HS-5 (cell line): ENCODE data around the gene ADAMTS6.
A peak's percentile ranks its signal among the peaks of the same experiment; 100 is the strongest.
"Not testable (repeated sequence)": the region's sequence is repeated elsewhere in the genome, so short reads cannot be mapped to it uniquely, and the experiment has no call there.

Source experiments
- DNase-seq: peaks from one replicate; pipeline ENCODE4 v3.0.0-alpha.2; 2012; ENCODE audit warnings: low read depth

ADAMTS6 gene

DNA sequence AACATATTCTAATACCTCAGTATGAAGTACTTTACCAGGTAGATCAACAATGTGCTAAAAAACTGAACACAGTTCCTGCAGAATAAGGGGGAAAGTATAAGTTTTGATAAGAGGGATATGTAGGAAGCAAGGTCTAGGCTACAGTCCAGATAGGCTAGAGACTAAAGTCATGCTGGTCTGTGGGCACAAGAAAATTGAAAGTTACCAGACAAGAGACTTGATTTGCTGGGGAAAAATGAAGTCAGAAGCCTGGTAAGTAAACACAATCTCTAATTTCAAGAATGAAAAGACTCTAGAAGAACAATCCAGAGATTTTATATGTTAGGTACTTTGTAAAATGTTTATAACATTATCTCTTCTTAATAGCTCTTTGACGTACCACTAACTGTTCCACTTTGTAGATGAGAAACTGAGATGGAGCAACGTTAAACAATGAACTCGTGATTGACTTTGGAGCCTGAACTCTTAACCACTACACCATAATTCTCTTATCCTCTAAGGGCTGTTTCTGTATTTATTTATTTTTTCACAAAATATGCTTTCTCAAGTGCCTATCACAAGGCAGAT is 19.5 kb downstream of the ADAMTS6 start:
- DNase-seq, result no peak

DNA sequence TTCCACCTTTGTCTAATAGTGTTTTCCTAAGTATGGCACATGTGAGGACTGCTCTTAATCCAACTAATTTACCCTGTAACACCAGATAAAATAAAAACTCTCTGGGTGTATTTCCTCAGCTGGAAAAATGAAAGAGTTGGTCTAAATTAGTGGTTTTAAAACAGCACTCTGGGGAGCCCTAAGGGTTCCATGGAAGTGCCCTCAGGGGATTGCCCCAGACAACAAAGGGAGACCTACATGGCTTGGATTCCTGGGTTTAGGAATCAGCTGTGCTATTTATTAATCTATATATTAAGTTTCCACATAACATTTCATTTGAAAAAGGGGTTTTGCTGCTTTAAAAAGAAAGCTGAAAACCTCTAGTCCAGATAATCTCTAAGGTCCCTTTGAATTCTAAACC is 20.2 kb downstream of the ADAMTS6 start:
- no peak for DNase-seq

DNA sequence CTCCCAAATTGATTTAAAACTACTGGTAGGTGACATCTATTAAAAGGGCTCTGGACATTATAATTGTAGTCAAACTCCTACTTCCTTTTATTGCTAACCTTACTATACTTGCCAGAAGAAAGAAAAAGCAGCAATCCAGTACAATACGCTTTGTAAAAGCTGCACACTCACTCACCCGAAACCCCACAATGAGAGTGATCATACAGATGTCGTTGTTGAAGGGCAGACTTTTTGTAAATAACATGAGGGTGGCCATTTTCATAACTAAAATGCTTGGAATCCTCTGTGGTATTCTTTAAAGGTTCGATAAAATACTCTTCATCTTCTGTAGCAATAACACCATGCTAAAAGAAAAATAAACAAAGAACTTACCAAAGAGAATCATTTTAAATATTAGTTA is 21.7 kb downstream of the ADAMTS6 start:
- no peak for DNase-seq

DNA sequence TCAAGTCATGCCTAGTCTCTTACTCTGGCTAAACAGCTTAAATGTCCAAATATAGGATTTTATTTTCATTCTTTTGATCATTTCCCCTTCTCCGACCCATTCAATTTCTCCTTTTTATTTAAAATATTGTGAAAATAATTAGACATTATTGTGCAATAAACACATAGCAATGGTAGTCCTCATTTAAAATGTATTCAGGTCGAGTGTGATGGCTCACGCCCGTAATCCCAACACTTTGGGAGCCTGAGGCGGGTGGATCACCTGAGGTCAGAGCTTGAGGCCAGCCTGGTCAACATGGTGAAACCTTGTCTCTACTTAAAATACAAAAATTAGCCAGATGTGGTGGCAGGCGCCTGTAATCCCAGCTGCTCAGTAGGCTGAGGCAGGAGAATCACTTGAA is 26.7 kb downstream of the ADAMTS6 start:
- no peak for DNase-seq

DNA sequence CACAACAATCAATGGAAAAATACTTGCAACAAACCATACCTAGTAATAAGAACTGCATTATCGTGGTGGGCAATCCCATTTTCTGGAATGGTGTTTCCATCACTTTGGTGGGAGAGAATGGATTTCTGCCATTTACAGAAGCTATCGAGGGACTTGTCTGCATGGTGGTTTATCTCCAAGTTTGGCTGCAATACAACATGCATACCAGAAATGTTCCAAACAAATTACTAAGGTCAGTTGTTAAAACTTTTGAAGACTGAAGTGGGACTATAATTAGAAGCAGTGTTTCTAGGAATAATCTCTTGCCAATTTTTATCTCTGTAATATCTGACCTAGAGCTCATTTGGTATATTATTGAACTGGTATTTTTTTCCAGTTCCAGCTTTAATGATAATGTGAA is 30.3 kb downstream of the ADAMTS6 start:
- no peak for DNase-seq

DNA sequence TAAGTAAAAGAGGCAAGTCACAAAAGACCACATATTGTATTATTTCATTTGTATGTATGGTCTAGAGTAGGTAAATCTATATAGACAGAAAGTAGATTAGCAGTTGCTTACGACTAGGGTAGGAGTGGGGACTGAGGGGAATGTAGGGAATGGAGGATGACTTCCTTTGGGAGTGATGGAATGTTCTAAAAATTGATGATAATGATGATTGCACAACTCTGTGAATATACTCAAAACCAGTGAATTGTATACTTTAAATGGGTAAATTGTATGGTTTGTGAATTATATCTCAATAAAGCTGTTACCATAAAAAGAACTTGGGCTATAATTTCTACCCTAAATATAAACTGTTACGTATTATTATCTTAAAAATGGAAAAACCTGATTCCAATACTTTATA is 35.0 kb downstream of the ADAMTS6 start:
- no peak for DNase-seq

DNA sequence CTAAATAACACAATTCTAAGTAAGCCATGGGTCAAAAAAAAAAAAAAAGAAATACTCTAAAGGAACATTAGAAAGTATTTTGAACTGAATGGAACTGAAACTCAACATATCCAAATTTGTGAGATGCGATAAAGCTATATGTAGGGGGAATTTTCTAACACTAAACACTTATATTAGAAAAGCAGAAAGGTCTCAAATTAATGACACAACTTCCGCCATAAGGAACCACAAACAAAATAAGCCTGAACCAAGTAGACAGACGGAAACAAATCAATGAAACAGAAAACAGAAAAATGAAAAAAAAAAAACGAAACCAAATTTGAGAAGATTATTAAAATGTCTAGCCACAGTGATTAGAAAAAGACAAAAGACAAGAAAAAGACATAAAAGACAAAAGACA is 39.9 kb downstream of the ADAMTS6 start:
- no peak for DNase-seq

DNA sequence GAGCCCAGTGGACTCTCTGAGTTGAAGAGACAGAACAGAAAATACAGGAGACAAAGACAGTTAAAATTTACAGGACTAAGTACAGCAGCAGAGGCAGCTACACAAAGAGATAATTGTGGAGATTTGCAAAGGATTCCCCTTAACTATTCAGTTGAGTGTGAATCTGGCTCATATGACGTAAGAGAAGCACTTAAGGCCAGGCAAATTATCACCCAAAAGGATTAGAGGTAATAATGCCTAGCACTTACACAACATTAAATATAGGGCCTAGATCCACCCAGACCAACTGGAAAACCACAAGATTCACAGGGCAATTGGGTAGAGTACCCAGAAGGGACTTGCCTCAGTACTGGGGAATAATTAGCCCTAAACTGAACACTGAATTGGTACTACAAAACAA is 41.3 kb downstream of the ADAMTS6 start:
- DNase-seq, result no peak

DNA sequence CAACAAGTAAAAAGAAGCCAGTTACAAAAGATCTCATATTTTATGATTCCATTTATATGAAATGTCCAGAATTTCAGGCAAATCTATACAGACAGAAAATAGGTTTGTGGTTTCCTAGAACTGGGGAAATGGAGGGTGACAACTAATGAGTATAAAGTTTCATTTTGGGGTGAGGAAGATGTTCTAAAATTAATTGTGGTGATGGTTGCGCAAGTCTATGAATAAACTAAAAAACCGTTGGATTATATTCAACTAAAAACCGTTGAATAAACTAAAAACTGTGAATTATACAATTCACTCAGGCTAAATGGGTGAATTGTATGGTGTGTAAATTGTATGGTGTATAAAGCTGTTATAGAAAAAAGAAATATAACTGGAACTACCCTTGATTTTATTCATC is 47.6 kb downstream of the ADAMTS6 start:
- no peak for DNase-seq

DNA sequence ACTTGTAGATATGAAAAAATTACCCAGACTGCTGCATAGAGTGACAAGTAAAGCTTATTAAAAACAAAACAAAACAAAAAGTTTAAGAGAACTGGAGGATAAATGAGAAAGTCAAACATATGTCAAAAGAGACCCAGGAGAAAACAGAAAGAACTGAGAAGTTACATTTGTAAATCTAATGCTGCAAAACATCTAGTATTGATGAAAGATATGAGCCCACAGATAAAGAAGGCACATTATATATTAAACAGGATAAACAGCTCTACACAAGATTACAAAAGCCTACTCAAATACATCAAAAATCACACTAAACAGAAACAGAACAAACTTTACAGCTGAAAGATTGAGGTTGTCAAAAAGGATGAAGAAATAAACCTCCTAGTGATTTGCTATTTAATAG is 55.1 kb downstream of the ADAMTS6 start:
- no peak for DNase-seq

DNA sequence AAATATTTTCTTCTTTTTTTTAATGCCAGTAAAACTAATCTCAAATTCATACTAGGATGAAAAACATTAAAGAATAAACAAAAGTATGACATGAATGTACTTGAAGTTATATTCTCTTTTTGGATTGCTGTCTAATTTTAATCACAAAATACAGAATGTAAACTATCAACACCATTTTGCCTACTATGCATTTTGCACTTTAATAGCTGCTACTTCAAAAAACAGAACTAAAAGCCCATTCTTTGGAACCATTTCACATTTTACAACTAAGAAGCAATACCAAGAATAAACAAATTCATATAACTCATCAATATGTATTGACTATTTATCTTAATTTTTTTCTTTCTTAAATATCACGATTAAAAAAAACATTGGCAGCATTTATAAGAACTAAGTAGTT is 58.1 kb downstream of the ADAMTS6 start:
- no peak for DNase-seq

DNA sequence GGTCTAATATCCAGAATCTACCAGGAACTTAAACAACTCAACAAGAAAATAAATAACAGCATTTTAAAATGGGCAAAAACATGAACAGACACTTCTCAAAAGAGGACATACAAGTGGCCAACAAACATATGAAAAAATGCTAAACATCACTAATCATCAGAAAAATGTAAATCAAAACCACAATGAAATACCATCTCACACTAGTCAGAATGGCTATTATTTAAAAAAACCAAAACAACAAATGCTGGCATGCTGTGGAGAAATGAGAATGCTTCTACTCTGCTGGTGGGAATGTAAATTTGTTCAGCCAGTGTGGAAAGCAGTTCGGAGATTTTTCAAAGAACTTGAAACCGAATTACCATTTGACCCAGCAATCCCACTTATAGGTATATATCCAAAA is 63.1 kb downstream of the ADAMTS6 start:
- DNase-seq, result peak; percentile 15

DNA sequence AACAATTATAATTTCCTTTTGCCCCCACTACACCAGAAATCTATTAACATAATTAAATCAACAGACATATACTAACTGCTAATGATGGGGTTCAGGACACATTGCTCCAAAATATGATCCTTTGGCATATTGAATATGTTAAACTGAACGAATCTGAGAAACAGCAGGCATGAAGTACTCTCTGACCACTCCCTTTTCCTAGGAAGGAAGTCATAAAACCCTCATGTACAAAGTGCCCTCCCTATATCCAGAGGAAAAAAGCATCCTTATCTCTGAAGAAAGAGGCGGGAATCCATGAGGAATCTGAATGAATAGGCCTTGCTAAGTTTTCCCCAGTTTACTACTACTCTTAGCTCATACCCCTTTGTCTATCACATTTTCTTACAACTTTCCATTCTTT is 67.9 kb downstream of the ADAMTS6 start:
- DNase-seq, result no peak

DNA sequence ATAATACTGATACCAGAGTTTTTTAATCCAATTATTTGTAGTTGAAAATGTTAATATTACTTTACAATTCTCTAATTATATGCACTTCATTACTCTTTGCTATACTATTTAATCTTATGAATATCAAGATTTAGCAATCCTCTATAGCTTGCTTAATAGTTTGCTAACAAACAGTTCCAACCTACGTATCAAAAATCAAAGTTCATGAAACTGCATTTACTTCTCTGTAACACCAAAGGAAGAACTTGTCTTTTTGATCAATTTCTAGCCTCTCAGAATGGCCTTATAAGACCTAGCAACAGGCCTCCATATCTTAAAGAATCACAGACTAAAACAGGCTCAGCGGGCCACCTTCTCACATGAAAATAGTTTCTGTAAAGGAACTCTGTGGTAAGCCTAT is 68.9 kb downstream of the ADAMTS6 start:
- DNase-seq, result no peak

DNA sequence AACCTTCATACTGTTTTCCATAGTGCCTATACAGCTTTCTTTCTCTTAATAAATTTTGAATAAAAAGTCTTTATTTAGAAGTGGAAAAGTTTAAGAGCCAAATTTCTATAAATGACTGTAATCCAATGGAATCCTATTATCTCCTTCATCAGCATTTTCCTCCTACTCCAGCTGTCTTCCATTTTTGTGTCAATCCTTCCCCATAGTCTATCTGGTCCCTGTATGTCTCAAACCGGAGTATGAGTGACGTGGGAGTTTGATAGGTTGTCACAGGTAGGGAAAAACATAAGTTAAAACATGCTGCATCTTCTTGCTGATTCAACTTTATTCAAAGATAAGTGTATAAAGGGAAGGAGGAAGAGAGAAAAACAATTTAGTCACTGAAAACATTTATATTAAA is 70.4 kb downstream of the ADAMTS6 start:
- DNase-seq, result no peak

DNA sequence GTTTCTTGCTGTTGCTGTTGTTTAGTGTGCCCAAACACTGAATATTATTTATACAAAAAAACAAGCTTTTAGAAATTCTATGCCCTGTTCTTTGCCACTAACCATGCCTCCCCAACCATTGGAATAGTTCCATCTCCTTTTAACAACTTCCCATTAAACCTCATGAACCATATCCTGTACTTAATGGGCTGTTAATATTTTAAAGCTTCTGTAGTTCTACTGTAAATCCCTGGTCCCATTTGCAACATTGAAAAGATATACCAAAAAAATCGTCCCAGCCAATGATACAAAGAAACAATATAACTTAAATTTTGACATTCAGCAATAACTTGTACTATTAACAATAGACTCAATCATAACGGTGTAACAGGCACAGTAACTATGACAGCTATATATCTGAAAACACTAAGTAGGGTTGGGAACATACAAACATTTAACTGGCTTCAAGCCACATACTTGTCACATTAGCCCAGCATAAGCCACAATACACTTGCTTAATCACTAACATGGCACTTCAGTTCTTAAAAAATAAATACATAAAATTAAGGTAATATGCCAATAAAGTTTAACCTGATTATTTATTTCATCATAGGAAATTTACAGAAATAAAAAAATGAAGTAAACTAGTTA is 86.1 kb downstream of the ADAMTS6 start:
- DNase-seq, result no peak

DNA sequence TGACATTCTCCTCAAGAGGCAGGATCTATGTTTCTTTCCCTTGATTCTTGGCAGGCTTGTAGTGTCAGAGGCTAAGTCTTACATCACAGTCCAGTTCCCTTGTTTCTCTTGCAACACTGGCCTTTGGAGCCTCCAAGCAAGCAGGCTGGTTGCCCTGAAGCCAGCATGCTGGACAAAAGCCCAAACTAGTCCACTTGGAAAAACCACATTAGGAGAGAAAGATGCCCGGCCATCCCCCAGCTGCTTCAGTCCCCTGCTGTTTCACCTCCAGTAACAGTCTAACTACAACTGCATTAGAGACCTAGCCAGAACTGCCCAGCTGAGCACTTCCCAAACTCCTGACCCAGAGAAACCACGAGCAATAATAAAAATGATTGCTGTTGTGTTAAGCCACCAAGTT is 87.6 kb downstream of the ADAMTS6 start:
- peak; percentile 30 for DNase-seq

DNA sequence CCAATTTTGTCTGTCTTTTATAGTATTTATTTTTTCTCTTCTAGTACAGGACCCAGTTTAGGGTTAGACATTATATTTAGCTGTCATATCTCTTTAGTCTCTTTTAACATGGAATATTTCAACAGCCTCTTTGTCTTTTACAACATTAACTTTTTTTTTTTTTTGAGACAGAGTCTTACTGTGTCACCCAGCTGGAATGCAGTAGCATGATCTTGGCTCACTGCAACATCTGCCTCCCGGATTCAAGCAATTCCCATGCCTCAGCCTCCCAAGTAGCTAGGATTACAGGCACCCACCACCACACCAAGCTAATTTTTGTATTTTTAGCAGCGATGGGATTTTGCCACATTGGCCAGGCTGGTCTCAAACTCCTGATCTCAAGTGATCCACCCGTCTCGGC is 90.1 kb downstream of the ADAMTS6 start:
- no peak for DNase-seq

DNA sequence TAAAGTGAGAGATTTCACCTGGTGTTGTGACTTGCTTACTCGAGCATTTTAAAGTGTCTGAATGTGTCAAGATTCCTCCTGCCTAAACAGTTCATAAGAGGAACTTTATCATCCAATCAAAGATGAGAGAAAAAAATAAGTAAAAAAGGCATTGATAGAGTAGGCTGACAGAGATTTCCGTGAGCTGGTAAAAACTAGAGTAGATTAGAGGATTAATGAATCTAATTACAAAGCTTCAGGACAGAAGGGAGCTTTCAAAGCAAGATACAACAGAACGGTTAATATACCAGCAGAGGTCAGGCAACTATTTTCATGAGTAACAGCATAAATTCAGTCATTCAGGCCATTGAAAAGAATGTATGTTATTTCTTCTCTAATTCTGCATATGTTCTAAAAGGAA is 91.5 kb downstream of the ADAMTS6 start:
- no peak for DNase-seq

DNA sequence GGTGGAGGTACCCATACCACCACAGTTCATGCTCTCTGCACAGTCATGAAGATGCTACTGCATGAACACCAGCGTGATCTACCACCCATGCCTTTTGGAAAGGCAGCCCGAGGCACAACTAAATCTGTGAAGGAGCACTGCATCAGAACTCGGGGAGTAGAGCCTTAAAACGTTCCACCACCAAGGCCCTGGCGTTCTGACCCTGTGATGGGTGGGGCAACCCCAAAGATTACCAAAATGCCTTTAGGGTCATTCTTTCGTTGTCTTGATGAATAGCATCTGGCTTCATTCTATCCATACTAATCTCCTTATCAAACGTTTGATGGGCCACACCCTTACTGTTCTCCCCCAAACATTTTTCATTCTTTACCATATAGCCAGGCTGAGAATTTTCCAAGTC is 97.9 kb downstream of the ADAMTS6 start:
- DNase-seq, result no peak

DNA sequence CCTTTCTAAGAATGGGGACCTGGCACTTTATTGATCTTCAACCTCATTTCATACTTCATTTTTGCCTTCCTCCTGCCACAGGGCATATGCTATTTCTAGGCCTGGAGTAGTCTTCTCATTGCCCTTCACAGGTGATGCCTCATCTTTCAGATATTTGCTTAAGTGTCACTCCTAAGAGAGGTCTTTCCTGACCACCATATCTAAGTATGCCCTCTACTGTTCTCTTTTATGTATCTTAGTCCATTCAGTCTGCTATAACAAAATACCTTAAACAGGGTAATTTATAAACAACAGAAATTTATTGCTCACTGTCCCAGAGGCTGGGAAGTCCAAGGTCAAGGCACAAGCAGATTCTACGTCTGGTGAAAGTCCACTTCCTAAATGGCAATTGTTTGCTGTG is 99.1 kb downstream of the ADAMTS6 start:
- DNase-seq, result no peak

DNA sequence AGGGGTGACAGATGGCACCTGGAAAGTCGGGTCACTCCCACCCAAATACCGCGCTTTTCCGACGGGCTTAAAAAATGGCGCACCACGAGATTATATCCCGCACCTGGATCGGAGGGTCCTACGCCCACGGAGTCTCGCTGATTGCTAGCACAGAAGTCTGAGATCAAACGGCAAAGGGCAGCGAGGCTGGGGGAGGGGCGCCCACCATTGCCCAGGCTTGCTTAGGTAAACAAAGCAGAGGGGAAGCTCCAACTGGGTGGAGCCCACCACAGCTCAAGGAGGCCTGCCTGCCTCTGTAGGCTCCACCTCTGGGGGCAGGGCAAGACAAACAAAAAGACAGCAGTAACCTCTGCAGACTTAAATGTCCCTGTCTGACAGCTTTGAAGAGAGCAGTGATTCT is 111.2 kb downstream of the ADAMTS6 start:
- DNase-seq, result not testable (repeated sequence)

DNA sequence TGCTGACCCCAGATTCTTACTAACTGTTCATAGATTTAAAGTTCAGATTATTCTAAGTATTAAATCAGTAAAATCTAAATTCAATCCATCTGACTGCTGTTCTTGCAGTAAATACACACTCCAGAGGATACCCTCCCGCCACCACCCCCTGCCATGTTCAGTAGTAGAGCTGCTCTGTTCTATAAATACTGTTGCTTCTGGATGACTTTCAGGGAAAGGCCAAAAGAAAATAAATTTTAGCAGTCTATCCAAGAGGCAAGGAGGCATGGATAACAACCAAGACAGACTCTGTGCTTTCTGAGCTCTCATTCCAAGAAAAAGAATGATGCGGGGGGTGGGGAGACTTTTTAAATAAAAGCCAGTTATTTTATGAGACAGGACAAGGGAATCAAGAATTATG is 115.1 kb downstream of the ADAMTS6 start:
- no peak for DNase-seq

DNA sequence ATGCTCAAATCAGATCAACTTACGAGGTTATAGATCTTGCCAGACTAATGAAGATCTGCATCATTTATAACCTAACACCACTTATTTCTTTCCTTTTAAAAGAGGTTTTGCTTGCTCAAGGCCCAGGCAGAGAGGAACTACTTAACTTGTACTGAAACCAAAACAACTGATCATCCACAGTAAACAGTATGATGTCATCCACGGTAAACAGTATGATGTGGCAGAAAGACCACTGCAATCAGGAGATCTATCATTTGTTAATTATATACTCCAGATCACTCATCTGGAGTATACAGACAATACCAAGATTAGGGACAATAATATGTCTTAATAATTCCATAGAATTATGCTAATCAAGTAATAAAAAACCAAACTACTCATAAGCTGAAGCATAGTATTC is 116.8 kb downstream of the ADAMTS6 start:
- no peak for DNase-seq

DNA sequence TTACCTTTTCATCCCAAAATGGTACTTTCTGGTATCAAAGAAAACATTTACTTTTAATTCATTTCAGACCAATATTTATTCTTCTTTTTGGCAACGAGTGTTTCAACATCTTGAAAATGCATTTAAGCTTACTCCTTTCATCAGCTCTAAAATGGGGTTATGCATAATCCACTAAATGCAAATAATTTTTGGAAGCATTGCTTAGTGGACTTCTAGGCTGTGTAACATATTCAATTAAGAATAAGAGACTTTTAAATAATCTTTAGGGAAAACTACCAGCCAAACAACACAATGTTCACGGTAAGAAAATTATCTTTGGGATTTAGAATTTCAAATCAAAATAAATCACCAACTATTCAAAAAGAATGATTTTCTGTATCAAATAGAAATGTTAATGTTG is 118.2 kb downstream of the ADAMTS6 start:
- DNase-seq, result no peak
